ENCODE data around the gene RNF212. TPM values are rescaled to one million over a fixed set of nuclear protein-coding genes. Genes with fewer than 3 reads are reported as not detected.

Gene RNF212
- total RNA-seq, 1 donor, result 2.8 TPM

- DNase-seq (ENCODE audit: low read depth), result no peak
- no peak for TF ChIP-seq CTCF (IDR thresholded peaks at IDR 0.05; ENCODE audit: insufficient read depth, low read length)
- H3K4me3 ChIP-seq (ENCODE audit: low read depth, low read length), result no peak overlapping the region
Measured at GRCh38 chr4:1099270-1099669, 14.1 kb downstream of the RNF212 start.

- DNase-seq (ENCODE audit: low read depth), result no peak
- H3K4me3 ChIP-seq (ENCODE audit: low read depth, low read length), result no peak overlapping the region
- TF ChIP-seq CTCF (IDR thresholded peaks at IDR 0.05; ENCODE audit: insufficient read depth, low read length), result no peak
Measured at GRCh38 chr4:1098311-1098925, 14.9 kb downstream of the RNF212 start.

GRCh38 chr4:1097553-1097952 lies 15.8 kb downstream of the RNF212 start:
- no peak overlapping the region for H3K4me3 ChIP-seq (ENCODE audit: low read depth, low read length)
- no peak for TF ChIP-seq CTCF (IDR thresholded peaks at IDR 0.05; ENCODE audit: insufficient read depth, low read length)
- DNase-seq (ENCODE audit: low read depth), result no peak

- DNase-seq (ENCODE audit: low read depth), result no peak
- TF ChIP-seq CTCF (IDR thresholded peaks at IDR 0.05; ENCODE audit: insufficient read depth, low read length), result no peak
- no peak overlapping the region for H3K4me3 ChIP-seq (ENCODE audit: low read depth, low read length)
Measured at GRCh38 chr4:1096841-1097240, 16.5 kb downstream of the RNF212 start.

GRCh38 chr4:1094336-1094690 lies 19.1 kb downstream of the RNF212 start:
- no peak overlapping the region for H3K4me3 ChIP-seq (ENCODE audit: low read depth, low read length)
- no peak for TF ChIP-seq CTCF (IDR thresholded peaks at IDR 0.05; ENCODE audit: insufficient read depth, low read length)
- no peak for DNase-seq (ENCODE audit: low read depth)

- no peak overlapping the region for H3K4me3 ChIP-seq (ENCODE audit: low read depth, low read length)
- TF ChIP-seq CTCF (IDR thresholded peaks at IDR 0.05; ENCODE audit: insufficient read depth, low read length), result no peak
- no peak for DNase-seq (ENCODE audit: low read depth)
Measured at GRCh38 chr4:1093391-1094335, 19.7 kb downstream of the RNF212 start.

Measured in fibroblast of the aortic adventitia (primary cell).